NCI-H187 (cell line): ENCODE results near the gene TMEM200C.

Source experiments
- DNase-seq, 2 experiments: peaks; one replicate each; lab custom pipeline; 2025; lab: John Stamatoyannopoulos, UW

Gene TMEM200C

GRCh38 chr18:5895299-5895875 is at the start of gene TMEM200C:
TMEM200C (minus strand) TSS chr18:5895522; CDS start chr18:5892063, 3,459 bp downstream.
- peak in 1 of 2 experiments; percentile 13 for DNase-seq

DNA sequence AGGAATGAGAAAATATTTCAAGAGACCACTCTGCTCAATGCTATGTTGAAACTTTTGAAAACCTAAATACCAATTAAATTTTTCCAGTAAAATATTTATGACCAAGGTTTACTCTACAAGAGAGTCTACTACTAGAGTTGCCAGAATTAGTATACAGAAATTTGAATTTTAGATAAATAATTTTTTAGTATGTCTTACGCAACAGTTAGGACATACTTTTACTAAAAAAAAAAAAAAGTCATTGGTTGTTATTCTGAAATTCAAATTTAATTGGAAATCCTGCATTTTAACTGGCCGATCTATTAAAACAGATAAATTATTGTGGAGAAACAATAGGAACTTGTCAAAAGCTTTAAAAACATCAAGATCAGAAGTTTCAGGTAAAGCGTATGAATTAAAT is 49.1 kb upstream of the TMEM200C start:
- DNase-seq: no peak

- no peak for DNase-seq
Measured at GRCh38 chr18:5943514-5943913, 48.2 kb upstream of the TMEM200C start.

GRCh38 chr18:5942591-5942990 is 47.3 kb upstream of the TMEM200C start:
- no peak for DNase-seq

GRCh38 chr18:5941890-5942289 is 46.6 kb upstream of the TMEM200C start:
- DNase-seq: no peak

DNA sequence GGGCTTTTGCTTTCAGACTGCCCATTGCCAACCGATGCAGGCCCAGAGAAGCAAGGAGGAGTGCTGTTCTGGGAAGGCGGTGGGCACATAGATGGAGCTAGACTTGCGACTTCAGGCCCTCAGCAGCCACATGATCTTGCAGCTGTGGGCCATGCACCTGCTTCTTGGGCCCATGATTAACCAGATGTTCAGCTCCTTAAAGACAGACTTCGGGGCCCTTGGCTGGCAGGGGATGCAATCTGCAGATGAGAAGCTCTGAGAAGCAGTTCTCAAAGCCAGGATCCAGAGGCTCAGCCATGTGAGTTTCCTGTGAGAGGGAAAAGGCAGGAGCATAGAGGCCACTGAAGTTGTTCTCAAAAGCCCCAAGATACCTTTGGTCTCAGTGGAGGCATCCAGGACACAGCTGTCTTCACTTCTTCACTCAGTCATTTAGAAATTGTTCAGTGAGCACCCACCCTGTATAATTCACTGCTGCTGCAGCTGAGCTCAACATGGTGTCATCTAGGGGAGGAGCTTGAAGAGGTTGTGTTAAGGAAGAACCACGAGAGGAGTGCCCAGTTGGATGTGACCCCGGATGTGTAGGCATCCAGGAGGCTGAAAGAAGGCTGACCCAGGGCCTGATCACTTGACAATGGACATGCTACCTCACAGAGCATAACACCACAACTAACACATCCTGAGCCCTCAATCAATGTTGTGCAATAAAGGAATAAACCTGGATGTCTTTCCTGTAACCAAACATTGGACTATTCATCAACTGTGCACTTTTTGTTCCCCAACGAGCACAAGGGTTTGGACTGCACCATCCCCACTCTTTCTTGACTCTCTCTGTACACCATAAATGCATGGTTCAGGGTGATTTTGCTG is 44.7 kb upstream of the TMEM200C start:
- no peak for DNase-seq

DNA sequence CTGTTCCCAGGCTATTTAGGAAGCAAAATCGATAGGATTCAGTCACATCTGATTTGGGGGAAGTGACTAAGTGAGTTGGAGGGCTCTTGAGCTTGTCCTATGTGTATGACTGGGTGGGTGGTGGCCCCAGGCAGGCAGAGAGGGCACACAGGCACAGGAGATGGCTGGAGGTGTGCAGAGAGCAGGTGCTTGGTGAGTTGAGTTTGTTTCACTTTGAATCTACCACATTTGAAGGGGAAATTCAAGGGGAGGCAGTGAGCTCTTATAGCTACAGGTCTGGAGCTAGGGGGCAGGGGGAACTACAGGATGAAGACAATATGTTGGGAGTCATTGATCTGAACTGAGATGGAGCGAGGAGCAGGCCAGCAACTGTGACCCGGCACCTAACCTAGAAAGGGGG is 42.5 kb upstream of the TMEM200C start:
- DNase-seq: no peak

DNA sequence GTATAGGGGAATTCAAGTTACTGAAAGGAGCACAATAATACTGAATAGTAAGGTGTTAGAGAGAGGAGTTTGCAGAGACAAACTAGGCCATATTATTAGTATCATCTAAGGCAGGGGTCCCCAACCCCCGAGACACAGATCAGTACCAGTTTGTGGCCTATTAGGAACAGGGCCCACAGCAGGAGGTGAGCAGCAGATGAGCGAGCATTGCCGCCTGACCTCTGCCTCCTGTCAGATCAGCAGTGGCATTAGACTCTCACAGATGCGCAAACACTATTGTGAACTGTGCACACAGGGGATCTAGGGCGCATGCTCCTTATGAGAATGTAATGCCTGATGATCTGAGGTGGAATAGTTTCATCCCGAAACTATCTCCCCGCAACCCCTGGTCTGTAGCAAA is 41.8 kb upstream of the TMEM200C start:
- no peak for DNase-seq

DNA sequence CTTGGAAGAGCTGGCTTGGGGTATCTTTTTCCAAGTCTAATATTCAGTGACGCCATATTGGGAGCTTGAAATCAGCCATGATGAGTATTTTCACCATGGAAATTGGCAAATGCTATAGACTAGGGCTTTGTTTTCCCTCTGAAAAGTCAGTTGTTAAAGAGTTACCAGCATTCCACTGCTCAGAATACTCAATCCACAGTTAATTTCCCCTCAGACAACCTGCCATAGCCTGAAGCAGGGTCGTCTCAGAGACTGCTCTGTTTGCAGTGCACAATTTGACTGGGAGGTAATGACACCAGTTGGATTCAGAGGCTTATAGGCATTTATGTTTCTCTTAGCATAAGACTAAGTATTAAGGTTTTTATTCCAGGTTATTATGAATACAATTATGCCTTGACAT is 35.5 kb upstream of the TMEM200C start:
- no peak for DNase-seq

DNA sequence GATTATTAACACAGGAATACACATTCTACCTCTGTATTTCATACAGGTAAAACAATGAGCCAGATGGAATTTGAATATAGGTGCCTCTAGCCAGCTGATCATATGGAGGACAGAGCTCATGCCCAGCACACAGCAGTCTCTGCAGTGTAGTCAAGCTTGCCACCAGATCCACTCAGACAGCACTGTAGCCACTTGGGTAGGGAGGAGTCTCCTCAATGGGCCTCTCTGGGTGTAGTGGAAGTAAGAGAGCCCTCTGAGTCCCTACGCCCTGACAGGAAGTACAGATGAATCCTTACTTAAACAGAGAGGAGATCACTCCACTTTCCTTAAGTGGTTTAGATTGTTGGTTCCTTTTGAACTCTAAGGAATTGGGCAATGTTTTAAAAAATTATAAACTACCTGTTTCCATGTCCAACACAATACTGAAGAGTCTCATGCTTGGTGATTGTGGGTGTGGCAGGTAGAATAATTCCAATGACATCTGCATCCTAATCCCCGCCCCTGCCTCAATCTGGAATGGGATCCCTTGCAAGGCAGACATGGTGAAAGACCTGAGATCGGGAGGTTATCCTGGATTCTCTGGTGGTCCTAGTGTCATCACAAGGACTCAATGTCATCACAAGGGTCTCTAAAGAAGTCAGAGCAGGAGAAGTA is 23.0 kb upstream of the TMEM200C start:
- peak in 1 of 2 experiments; percentile 23 for DNase-seq

DNA sequence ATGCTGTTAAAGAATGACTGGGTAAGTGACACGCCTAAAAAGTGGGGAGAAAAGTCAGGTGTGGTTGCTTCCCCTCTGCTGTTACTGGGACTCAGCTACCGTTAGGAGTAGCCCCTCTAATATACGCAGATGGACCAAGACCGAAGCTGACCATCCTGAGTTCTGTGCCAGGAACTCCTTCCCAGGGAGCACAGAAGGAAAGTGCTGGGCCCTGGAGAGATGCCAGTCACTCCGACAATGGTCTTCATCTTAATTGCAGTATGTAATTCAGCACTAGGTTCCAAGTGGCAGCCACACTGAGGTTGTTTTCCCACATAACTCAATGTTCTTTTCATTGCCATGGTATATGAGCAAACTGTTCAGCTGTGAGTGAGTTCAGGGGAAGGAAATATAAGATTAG is 19.6 kb upstream of the TMEM200C start:
- no peak for DNase-seq

- DNase-seq: no peak
Measured at GRCh38 chr18:5914016-5914415, 18.7 kb upstream of the TMEM200C start.

GRCh38 chr18:5912566-5912965 is 17.2 kb upstream of the TMEM200C start:
- no peak for DNase-seq

GRCh38 chr18:5909125-5909524 is 13.8 kb upstream of the TMEM200C start:
- no peak for DNase-seq

- DNase-seq: no peak
Measured at GRCh38 chr18:5903386-5903785, 8.1 kb upstream of the TMEM200C start.

DNA sequence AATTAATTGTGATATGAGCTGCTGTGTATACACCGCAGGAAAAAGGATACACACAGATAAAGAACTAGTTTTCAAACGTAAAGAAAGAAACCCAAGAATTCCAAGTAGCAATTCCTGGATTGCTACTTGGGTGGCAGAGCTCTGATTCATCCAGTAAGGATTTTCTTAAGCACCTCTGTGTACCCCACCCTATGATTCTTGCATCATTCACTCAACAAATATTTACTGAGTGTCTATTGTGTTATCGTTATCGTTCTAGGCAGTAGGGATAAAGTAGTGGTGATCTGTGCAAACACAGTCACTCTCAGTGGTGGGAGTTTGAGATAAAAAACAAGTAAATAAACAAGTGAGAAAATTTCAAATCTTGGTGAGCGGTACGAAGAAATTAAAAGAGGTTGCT is 4.9 kb upstream of the TMEM200C start:
- no peak for DNase-seq

GRCh38 chr18:5899835-5900234 is 4.5 kb upstream of the TMEM200C start:
- DNase-seq: no peak

DNA sequence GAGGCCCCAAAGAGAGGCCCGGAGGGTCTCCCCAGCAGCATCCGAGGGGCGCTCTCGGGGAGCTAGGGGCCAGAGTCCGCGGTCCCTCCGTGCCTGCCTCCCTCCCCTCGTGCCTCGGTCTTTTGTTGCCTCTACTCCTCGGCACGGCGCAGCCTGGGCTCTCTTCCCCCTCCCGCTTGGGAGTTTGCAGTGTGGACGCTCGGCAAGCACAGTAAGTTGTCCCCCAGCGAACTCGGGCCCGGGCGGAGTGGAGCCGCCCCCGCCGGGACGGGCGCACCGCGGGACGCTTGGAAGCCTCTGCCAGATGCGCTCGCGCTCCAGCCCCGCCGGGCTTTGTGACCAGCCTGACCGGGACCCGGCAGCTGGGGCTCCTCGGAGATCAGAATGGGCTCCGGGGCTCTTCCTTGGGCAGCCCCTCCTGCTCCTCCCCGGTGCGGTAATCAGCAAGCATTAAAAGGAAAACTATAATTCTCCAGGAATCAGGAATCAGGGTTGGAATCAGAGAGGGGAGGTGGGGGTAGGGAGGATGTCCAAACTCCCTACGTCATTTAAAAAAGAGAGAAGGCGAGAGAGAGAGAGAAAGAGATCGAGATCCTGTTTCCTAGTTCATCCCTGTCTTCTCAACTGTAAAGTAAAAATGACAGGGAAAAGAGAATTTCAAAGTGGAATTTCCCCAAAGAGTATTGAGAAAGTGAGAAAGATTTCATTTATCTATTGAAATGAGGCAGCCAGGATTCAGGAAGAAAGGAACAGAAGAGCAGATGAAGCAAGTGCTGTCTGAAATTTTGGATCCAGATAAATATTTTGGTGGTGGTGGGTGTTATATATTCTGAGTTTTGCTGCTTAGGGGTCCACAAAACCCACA is 786 bp upstream of the TMEM200C start:
- DNase-seq: no peak

DNA sequence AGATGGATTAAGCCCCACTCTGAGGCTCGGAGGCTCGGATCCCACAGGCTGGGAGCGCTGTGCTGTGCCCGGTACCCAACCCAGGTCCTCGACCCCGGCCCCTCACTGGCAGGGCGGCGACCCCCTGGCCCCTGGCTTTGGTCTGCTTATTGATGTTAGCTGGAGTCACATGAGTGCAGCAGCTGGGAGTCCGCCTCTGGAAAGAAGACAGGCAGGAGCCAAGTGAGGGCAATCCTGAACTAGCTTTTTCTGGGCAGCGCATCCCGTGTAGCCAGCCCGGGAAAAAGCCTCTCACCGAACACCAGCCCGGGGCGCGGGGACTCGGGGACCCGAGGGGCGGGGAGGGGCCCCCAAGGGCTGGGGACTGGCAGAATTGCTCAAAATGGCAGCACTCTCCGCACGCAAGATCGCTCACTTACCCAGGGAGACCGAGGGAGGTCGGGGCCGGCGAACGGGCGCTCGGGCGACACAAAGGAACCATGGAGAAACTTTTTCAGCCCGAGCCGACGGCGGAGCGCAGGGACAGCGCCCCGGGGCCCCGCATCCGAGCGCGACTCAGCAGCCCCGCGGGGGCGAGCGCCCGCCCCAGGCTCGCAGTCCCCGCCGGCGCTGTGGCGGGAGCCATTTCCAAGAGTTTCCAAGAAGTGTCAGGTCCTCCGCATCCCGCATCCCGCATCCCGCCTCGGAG is 567 bp downstream of the TMEM200C start:
- no peak for DNase-seq

DNA sequence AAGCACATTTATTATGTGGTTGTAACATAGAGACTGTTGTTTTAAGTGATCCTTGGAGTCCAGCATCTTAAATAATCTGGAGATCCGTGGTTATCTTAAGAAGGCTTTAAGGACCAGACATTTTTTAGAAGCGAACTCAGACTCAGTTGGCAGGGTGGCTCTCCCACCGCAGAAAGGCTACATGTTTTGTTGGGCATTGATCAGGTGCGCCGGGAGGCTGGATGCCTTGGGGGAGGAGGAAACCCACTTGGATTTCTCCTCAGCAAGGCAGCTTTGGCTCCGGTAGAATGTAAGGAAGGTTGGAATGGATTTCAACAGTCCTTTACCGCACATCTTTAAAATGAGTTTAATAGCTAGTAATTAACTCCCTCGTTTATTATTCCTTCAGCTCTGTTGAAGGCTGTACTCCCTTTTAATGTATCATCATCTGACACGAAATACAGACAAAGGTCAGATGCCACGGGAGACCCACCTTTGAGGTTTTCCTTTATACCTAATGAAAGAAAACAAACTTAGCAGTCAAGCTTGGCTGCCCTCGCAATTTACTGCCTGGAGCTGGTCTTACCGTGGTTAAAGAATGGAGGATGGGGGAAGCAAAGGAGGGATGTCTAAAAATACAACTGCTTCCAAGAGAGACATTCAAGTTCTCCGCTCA is 1.2 kb downstream of the TMEM200C start:
- no peak for DNase-seq

DNA sequence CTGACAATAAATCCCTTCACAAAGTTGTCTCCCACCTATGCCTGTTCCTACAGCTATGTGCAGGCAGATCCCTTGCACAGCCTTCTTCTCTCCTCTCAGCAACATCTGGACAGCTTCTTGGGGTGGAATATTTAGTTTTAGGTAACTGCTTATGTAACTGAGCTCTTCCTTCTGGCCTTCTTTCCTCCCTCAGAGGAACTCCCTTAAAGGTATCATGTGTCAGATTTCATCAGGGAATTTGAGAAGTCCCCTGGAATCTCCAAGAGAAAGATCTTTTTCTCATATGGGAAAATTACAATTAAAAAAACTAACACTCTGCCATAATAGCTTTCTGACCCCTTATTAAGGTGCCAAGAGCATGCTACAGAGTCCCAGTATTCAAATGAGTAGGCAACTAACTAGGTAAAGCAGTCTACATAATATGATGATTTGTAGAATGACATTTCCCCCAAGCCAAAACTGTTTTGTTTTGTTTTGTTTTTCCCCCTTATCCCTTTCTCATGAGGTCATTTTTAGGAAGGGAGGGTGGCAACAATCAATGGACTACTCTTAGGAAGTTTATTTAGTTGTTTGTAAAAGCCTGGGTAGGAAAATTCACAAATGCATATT is 2.4 kb downstream of the TMEM200C start:
- DNase-seq: no peak
